Peyer's patch (tissue), 4 donors: ENCODE results near the gene ZBTB7C.

Source experiments
- POLR2A ChIP-seq, 2 donors: fragments of 450-650 bp; IDR thresholded peaks; one replicate each; pipeline ENCODE4 v1.5.1; 2017; ENCODE audit warnings: antibody characterized with exemption in 2 of 2, mild to moderate bottlenecking in 2 of 2, moderate library complexity in 2 of 2
- TF ChIP-seq, protein P1 (sequence below), 6 experiments: fragments of 450-650 bp in 4 of 6; fragments of 200-600 bp in 2 of 6; sonication (generic) in 1 of 6; IDR thresholded peaks; one replicate each; pipeline ENCODE4 v1.5.1; 2017 to 2019; ENCODE audit warnings: antibody characterized with exemption in 6 of 6, mild to moderate bottlenecking in 3 of 6, moderate library complexity in 1 of 6

DNA sequence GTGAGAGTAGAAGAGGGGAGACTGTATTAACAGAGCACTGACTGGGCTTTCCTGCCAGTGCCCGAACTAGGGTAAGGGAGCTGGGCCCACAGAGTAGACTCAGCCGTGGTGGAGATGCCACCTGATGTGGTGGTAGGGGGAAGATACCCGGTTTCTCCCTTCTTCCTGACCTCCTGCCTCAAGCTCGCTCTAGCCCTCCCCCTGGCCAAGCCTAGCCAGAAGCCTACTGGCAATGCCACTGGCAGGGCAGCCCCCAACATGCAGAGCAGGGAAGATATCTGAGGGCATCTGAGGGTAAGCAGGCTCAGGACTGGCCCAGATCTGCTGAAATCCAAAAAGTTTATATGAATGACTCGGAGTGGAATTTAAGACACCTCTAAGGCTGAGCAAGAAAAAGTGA, 316.1 kb downstream of the ZBTB7C start:
- TF ChIP-seq, protein P1, sequence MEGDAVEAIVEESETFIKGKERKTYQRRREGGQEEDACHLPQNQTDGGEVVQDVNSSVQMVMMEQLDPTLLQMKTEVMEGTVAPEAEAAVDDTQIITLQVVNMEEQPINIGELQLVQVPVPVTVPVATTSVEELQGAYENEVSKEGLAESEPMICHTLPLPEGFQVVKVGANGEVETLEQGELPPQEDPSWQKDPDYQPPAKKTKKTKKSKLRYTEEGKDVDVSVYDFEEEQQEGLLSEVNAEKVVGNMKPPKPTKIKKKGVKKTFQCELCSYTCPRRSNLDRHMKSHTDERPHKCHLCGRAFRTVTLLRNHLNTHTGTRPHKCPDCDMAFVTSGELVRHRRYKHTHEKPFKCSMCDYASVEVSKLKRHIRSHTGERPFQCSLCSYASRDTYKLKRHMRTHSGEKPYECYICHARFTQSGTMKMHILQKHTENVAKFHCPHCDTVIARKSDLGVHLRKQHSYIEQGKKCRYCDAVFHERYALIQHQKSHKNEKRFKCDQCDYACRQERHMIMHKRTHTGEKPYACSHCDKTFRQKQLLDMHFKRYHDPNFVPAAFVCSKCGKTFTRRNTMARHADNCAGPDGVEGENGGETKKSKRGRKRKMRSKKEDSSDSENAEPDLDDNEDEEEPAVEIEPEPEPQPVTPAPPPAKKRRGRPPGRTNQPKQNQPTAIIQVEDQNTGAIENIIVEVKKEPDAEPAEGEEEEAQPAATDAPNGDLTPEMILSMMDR (IDR thresholded peaks at IDR 0.05), result no peak
- TF ChIP-seq POLR2A (IDR thresholded peaks at IDR 0.05), result no peak
